Activated CD4-positive, CD25-positive, alpha-beta regulatory T cell treated with anti-CD3 and anti-CD28 coated beads, Interleukin-2, amount 50 U/mL, for 16 hours (primary cell): ENCODE data around the gene KLHDC2.
"Not testable (repeated sequence)": the region's sequence is repeated elsewhere in the genome, so short reads cannot be mapped to it uniquely, and the experiment has no call there.

Source experiments
- DNase-seq: peaks from one replicate; pipeline ENCODE4 v3.0.0-alpha.2; 2020; ENCODE audit warnings: low read depth, low spot score

The KLHDC2 gene

DNA sequence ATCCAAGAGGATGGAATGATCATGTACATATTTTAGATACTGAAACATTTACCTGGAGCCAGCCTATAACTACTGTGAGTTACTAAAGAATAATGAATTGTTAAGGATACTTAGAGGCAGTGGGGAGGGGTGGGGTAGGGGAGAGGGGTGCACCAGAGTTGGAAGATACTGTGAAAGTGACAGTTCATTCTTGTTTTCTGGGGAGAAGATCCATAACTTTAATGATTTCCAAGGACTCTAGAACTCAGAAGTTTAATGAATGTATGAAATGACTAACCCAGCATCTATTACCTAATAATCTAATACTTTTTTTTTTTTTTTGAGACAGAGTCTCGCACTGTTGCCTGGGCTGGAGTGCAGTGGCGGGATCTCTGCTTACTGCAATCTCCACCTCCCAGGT is 10.5 kb downstream of the KLHDC2 start:
- no peak for DNase-seq

DNA sequence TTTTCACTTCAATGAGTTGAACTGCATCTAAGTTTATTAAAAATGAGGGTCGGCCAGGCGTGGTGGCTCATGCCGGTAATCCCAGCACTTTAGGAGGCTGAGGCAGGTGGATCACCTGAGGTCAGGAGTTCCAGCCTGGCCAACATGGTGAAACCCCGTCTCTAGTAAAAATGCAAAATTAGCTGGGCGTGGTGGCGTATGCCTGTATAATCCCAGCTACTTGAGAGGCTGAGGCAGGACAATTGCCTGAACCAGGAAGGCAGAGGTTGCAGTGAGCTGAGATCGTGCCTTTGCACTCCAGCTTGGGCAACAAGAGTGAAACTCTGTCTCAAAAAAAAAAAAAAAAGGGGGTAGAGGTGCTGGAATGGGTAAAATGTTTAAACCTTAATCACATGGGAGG is 13.1 kb downstream of the KLHDC2 start:
- not testable (repeated sequence) for DNase-seq

DNA sequence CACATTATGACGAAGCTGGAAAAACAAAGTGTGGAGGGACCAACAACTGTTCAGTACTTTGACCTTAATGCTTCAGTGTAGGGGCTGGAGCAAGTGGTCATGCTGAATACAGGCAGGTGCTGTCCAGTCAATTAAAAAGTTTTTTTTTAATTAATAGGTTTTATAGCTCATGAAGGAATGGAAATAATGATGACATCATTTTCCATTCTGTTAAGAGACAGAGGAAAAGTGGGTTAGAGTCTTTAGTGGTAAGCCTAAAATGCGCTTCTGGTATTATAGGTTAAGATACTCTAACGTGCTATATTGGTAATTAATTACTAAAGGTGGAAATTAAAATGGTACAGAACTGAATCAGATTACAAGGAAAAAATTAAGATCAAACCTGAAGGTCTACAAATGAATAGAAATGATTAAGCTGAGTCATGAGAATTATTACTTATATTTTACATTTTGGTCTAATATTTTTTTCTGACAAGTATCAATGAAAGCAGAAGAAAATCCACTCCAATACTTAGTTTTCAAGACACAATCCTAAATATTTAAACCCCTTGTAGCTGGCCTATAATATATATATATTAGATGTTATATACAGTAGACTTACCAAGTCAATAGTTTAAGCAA is 15.6 kb downstream of the KLHDC2 start:
- no peak for DNase-seq

DNA sequence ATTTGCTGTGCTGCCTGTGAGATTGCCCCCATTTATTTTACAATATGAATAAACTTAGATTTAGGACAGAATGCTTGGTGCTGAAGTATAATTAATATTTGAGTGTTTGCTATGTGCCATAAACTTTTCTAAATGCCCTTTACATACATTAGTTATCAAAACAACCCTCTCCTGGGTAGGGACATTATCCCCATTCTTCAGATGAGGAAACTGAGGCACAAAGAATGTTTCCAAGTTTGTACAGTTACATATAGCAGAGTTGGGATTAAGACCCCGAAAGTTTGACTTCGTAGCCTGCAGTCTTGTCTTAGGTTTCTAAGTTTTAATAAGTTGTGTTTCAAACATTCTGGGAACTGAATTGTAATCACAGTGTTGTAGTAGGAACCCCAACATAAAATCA is 18.4 kb downstream of the KLHDC2 start:
- DNase-seq: no peak

DNA sequence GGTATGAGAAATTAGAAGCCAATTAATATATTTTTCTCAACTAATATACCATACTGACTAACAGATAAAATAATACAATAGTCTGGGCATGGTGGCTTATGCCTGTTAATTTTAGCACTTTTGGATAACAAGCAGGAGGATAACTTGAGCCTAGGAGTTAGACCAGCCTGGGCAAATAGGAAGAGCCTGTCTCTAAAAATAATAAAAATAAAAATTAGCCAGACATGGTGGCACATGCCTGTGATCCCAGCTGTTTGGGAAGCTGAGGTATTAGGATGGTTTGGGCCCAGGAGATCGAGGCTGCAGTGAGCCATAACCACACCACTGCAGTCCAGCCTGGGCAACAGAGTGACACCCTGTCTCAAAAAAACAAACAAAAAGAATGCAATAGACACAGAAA is 24.7 kb downstream of the KLHDC2 start:
- no peak for DNase-seq

DNA sequence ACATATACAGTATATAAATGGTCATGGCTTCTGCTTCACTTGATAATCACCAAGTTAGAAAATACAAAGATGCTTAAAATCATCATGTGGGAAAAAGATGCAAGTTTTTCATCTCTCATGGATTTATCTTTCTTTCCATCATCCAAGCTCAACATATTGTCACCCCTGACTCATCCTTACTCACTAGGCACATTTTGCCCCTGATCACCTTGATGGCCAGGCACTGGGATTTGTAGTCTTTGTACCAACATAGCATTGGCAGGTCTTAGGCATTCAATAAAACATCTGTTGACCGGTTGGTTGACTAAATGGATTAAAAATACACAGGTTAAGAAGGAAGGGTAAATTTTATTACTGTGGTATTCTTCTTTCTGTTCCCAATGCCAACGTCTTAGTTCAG is 28.1 kb downstream of the KLHDC2 start:
- no peak for DNase-seq

DNA sequence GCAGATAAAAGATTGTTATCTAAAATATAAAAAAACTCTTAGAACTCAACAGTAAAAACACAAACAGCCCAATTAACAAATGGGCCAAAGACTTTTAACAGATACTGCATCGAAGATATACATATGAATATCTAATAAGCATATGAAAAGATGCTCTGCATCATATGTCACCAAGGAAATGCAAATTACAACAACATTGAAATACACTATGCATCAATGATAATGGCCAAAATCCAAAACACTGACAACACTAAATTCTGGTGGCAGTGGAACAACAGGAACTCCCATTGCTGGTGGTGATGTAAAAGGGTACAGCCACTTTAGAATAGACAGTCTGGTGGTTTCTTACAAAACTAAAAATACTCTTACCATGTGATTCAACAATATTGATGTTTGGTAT is 40.8 kb downstream of the KLHDC2 start:
- no peak for DNase-seq

DNA sequence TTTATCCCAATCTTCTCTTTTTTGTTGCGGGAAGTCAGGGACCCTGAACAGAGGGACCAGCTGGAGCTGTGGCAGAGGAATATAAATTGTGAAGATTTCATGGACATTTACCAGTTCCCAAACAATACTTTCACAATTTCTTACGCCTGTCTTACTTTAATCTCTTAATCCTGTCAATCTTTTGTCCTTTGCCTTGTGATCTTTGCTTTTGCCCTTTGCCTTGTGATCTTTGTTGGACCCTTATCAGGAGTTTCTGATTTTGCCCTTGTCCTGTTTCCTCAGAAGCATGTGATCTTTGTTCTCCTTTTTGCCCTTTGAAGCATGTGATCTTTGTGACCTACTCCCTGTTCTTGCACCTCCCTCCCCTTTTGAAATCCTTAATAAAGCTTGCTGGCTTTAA is 48.2 kb downstream of the KLHDC2 start:
- not testable (repeated sequence) for DNase-seq

DNA sequence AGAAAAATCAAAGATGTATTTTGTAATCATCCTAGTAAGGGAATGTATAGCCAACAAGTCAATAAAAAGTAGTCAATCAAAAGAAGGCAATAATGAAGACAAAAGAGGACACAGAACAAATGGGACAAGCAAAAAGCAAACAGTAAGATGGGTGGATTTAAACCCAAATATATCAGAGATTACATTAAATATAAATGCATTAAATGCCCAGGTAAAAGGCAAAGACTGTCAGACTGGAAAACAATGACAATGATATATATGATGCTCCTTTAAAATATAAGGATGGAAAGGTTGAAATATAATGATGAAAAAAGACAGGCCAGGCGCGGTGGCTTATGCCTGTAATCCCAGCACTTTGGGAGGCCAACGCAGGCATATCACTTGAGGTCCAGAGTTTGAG is 48.9 kb downstream of the KLHDC2 start:
- no peak for DNase-seq

DNA sequence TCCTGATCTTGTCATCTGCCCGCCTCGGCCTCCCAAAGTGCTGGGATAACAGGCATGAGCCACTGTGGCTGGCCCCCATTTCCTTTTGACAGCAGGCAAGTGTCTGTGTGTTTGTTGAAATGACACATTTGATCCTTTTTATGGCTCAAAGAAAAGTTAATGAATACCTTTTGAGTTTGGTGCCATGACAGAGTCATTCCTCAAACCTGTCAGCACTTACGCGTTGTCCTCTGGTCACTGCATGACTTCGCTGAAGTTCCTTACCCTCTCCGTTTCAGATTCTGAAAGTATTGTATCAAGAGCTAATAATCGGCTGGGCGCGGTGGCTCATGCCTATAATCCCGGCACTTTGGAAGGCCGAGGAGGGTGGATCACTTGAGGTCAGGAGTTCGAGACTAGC is 52.2 kb downstream of the KLHDC2 start:
- DNase-seq: no peak

DNA sequence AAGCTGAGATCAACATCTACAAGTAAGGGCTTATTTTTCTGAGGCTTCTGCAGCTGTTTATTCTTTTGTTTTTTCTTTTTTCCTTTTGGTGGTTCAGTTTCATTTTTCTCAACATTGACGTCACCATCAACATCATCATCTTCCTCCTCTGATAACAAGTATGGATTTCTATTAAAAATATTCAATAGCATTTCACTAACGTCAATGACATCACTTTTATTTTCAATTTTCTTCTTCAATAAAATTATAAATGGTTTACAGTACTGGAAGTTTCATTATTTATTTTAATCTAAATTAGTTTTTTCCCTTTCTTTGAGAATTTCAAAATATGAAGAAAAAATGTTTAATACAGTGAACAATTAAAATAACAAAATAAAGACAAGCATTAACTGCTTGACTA is 60.7 kb downstream of the KLHDC2 start:
- DNase-seq: no peak
